ENCODE results near the gene SETSIP. TPM values are rescaled to one million over a fixed set of nuclear protein-coding genes. Genes with fewer than 3 reads are reported as not detected.

Gene SETSIP
- total and polyA plus RNA-seq, 4 donors: 0.09 TPM; not detected in 3

DNA sequence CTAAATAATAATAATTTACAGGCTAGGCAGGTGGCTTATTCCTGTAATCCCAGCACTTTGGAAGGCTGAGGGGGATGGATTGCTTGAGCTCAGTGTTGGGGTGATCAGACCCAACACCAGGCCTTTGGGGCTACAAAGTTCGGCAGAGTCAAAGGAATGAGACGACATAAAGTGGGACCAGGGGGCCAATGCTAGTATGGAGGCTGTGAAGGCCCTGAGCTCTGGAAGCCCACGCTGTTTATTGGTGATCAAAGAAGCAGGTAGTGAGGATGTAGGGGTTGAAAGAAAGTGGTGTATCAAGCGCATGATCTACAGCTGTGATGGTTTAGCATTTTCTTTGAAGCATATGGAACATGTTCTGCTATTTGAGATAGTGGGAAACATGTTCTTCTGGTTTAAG is 10.5 kb upstream of the SETSIP start:
- no peak overlapping the region for H3K4me3 ChIP-seq (ENCODE audit: low read depth in 1 of 3, low read length in 3 of 3)
- DNase-seq (ENCODE audit: low spot score): no peak

More for the DNA sequence above, 10.5 kb upstream of the SETSIP start:
- Histone ChIP-seq H3K9me3 (ENCODE audit: control insufficient read depth in 4 of 4, low read length in 3 of 4) (no peaks in the 10 kb centered on the region), H3K27ac (ENCODE audit: low read depth in 1 of 2, low read length in 2 of 2) (no peak overlapping the region), H3K27me3 (ENCODE audit: control insufficient read depth in 4 of 4, insufficient read depth in 4 of 4, low read length in 3 of 4) (no peaks in the 10 kb centered on the region), H3K9ac (ENCODE audit: low read depth in 1 of 2, low read length in 2 of 2) (no peak overlapping the region), H3K36me3 (ENCODE audit: control insufficient read depth in 4 of 4, insufficient read depth in 3 of 4, low read depth in 1 of 4, low read length in 3 of 4) (no peaks in the 10 kb centered on the region), H3K4me1 (ENCODE audit: control insufficient read depth in 4 of 4, insufficient read depth in 4 of 4, low read length in 3 of 4) (peaks cover 0 to 2% (median 0%) of the 10 kb centered on the region in 4 donors)
- TF ChIP-seq ZBTB33 (IDR thresholded peaks at IDR 0.05): no peak
- TF ChIP-seq NR2F2 (IDR thresholded peaks at IDR 0.05): no peak
- TF ChIP-seq REST (IDR thresholded peaks at IDR 0.05): no peak
- TF ChIP-seq GABPA (IDR thresholded peaks at IDR 0.05 in 1 of 2, conservative IDR thresholded peaks at IDR 0.05 in 1 of 2): no peak
- no peak for TF ChIP-seq EGR1 (IDR thresholded peaks at IDR 0.05; ENCODE audit: low read depth in 2 of 2)
- TF ChIP-seq TAF1 (conservative IDR thresholded peaks at IDR 0.05): no peak
- TF ChIP-seq ATF3 (IDR thresholded peaks at IDR 0.05): no peak
- no peak for TF ChIP-seq HNF4G (IDR thresholded peaks at IDR 0.05)
- TF ChIP-seq FOXA1 (IDR thresholded peaks at IDR 0.05): no peak
- no peak for TF ChIP-seq RXRA (IDR thresholded peaks at IDR 0.05)
- TF ChIP-seq, protein P1, sequence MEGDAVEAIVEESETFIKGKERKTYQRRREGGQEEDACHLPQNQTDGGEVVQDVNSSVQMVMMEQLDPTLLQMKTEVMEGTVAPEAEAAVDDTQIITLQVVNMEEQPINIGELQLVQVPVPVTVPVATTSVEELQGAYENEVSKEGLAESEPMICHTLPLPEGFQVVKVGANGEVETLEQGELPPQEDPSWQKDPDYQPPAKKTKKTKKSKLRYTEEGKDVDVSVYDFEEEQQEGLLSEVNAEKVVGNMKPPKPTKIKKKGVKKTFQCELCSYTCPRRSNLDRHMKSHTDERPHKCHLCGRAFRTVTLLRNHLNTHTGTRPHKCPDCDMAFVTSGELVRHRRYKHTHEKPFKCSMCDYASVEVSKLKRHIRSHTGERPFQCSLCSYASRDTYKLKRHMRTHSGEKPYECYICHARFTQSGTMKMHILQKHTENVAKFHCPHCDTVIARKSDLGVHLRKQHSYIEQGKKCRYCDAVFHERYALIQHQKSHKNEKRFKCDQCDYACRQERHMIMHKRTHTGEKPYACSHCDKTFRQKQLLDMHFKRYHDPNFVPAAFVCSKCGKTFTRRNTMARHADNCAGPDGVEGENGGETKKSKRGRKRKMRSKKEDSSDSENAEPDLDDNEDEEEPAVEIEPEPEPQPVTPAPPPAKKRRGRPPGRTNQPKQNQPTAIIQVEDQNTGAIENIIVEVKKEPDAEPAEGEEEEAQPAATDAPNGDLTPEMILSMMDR (IDR thresholded peaks at IDR 0.05; ENCODE audit: low read depth, low read length, missing input control): no peak
- TF ChIP-seq HNF4A (conservative IDR thresholded peaks at IDR 0.05): no peak
- TF ChIP-seq FOXA2 (IDR thresholded peaks at IDR 0.05): no peak
- WGBS: 97% methylated on average over 4 of the region's 4 CpGs
